Measurements from ENCODE around the gene OR52N1. TPM values are rescaled to one million over a fixed set of nuclear protein-coding genes. Genes with fewer than 3 reads are reported as not detected.

The OR52N1 gene
- total and polyA plus RNA-seq, 2 of the 4 experiments (the other 2 are of a cell fraction): not detected

DNA sequence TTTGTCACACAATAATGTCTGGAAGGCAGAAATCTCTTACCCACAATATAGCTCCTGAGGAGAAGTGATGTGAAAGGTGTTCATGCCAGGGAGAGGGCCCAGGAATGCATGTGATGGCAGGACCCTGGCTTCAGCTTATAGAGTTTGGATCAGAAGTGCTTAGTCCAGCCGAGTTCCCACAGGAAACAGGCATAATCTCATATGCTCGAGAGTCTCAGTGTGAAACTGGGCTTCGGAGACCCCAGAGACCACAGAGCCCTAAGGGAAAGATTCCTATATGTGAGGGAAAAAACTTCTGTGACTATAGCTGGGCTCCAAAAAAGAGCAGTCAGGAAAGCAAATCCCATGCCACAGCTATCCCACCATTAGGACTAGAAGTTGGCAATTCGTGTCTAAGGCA is 7.8 kb downstream of the OR52N1 start, which contains the start of gene OR52N5:
Gene OR52N5, minus strand, starts transcription at position 101 of the 400 bp plus-strand sequence. CDS start 4,721 bp downstream, outside the sequence.
- Histone ChIP-seq H3K18ac (ENCODE audit: low read depth, low read length) (no peak within 1 kb of the TSS), H2AK9ac (replicated peaks; ENCODE audit: low read depth, low read length, poor library complexity) (no peak within 1 kb of the TSS), H3K4me2 (ENCODE audit: low read depth, low read length) (no peak within 1 kb of the TSS), H4K91ac (ENCODE audit: insufficient read depth, low read depth, low read length) (no peak within 1 kb of the TSS), H4K8ac (ENCODE audit: low read depth in 2 of 2, low read length in 2 of 2) (no peak within 1 kb of the TSS), H4K5ac (ENCODE audit: low read depth, low read length) (no peak within 1 kb of the TSS), H3K79me1 (ENCODE audit: low read depth in 1 of 2, low read length in 2 of 2) (no peaks in the 10 kb centered on the region), H3K4me1 (ENCODE audit: control insufficient read depth, insufficient read depth, low read length) (no peaks in the 10 kb centered on the region), H3K56ac (ENCODE audit: extremely low read depth, insufficient read depth, low read length) (no peak within 1 kb of the TSS), H3K9me1 (ENCODE audit: insufficient read depth, low read length) (no peaks in the 10 kb centered on the region), H3K27me3 (ENCODE audit: control insufficient read depth, insufficient read depth, low read length) (no peaks in the 10 kb centered on the region), H2BK20ac (ENCODE audit: low read depth, low read length) (no peak within 1 kb of the TSS), H2BK15ac (ENCODE audit: low read depth, low read length) (no peak within 1 kb of the TSS), H3K23ac (ENCODE audit: low read depth, low read length) (no peak within 1 kb of the TSS), H3K14ac (replicated peaks; ENCODE audit: low read depth, low read length) (no peak within 1 kb of the TSS), H2BK5ac (ENCODE audit: low read depth, low read length, poor library complexity, severe bottlenecking) (no peak within 1 kb of the TSS), H3K9me3 (ENCODE audit: control insufficient read depth, insufficient read depth, low read length) (no peaks in the 10 kb centered on the region), H3K36me3 (ENCODE audit: control insufficient read depth, insufficient read depth, low read length) (no peaks in the 10 kb centered on the region), H2AK5ac (ENCODE audit: low read depth, low read length) (no peak within 1 kb of the TSS), H2BK120ac (ENCODE audit: low read depth, low read length) (no peak within 1 kb of the TSS), H2AFZ (replicated peaks; ENCODE audit: low read length, poor library complexity) (no peak within 1 kb of the TSS), H4K20me1 (ENCODE audit: insufficient read depth, low read length) (no peaks in the 10 kb centered on the region), H3K27ac (ENCODE audit: insufficient read depth, low read length) (no peak within 1 kb of the TSS), H3K4ac (ENCODE audit: low read depth, low read length) (no peak within 1 kb of the TSS), H3K9ac (ENCODE audit: low read depth, low read length) (no peak within 1 kb of the TSS), H3K4me3 (ENCODE audit: insufficient read depth, low read depth, low read length) (no peak within 1 kb of the TSS)
- CTCF ChIA-PET: interaction anchor here (0.7 kb wide), 1 partner anchor 12 kb away, joined by 3 read pairs; no protein-coding TSS in a partner anchor
- ATAC-seq (ENCODE audit: low read depth) (no peak), DNase-seq (no peak)
- in situ Hi-C loops (cut with MboI; ENCODE audit: low sequenced_read_pairs): no loop called here
- WGBS, 2 experiments (ENCODE audit: extremely low coverage in 2 of 2, insufficient read length in 1 of 2): no CpG with 5 or more reads among the region's 4 CpGs
- no TSS peak for BruUV-seq (replicated peaks)
- POLR2A ChIA-PET (ENCODE audit: unreplicated experiment): interaction anchor here (0.6 kb wide), 1 partner anchor 420 kb away, joined by 4 read pairs; no protein-coding TSS in a partner anchor
- dilution Hi-C loops (cut with HindIII; ENCODE audit: low sequenced_read_pairs, unreplicated experiment): no loop called here
- intact Hi-C loops (cut with micrococcal nuclease): no loop called here
- TF ChIP-seq RAD21 (IDR thresholded peaks at IDR 0.05; ENCODE audit: low read length): no peak
- no peak for TF ChIP-seq BHLHE40 (IDR thresholded peaks at IDR 0.05; ENCODE audit: low read depth, low read length)
- no peak for TF ChIP-seq CHD1 (IDR thresholded peaks at IDR 0.05; ENCODE audit: low read depth, low read length)
- TF ChIP-seq, protein P1, sequence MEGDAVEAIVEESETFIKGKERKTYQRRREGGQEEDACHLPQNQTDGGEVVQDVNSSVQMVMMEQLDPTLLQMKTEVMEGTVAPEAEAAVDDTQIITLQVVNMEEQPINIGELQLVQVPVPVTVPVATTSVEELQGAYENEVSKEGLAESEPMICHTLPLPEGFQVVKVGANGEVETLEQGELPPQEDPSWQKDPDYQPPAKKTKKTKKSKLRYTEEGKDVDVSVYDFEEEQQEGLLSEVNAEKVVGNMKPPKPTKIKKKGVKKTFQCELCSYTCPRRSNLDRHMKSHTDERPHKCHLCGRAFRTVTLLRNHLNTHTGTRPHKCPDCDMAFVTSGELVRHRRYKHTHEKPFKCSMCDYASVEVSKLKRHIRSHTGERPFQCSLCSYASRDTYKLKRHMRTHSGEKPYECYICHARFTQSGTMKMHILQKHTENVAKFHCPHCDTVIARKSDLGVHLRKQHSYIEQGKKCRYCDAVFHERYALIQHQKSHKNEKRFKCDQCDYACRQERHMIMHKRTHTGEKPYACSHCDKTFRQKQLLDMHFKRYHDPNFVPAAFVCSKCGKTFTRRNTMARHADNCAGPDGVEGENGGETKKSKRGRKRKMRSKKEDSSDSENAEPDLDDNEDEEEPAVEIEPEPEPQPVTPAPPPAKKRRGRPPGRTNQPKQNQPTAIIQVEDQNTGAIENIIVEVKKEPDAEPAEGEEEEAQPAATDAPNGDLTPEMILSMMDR (conservative IDR thresholded peaks at IDR 0.05; ENCODE audit: low read depth, low read length): no peak
- TF ChIP-seq MAZ (IDR thresholded peaks at IDR 0.05; ENCODE audit: borderline replicate concordance, low read depth, low read length): no peak
- no peak for TF ChIP-seq CEBPB (IDR thresholded peaks at IDR 0.05; ENCODE audit: low read depth, low read length)
